K562 (cell line): Measurements from ENCODE around the gene USP48.

Experiments used
- FOS ChIP-seq: IDR thresholded peaks from 3 replicates; pipeline ENCODE4 v1.6.1; 2011; ENCODE audit not compliant: insufficient read length; ENCODE audit errors: extremely low read depth
- JUND ChIP-seq, 2 experiments: IDR thresholded peaks; 2 replicates in 1 of 2; 3 replicates in 1 of 2; pipeline ENCODE4 v1.6.1; 2011; ENCODE audit warnings: borderline replicate concordance in 2 of 2, low read depth in 2 of 2, low read length in 2 of 2, improper control_type of control experiment in 1 of 2, missing biosample characterization in 1 of 2, missing genetic modification characterization in 1 of 2, missing genetic modification reagents in 1 of 2
- LARP7 ChIP-seq: fragments of 450-650 bp; IDR thresholded peaks from 2 replicates; pipeline ENCODE4 v1.6.1; 2016
- RCOR1 ChIP-seq, 2 experiments: IDR thresholded peaks; 2 replicates each; pipeline ENCODE4 v1.6.1; 2012; ENCODE audit warnings: low read depth in 2 of 2, low read length in 2 of 2, borderline replicate concordance in 1 of 2, improper control_type of control experiment in 1 of 2
- RFX7 ChIP-seq: fragments of 250-450 bp; sonication (Bioruptor Pico); IDR thresholded peaks from 2 replicates; pipeline ENCODE4 v1.5.1; 2021; ENCODE audit warnings: mild to moderate bottlenecking
- TAF1 ChIP-seq: IDR thresholded peaks from 2 replicates; pipeline ENCODE4 v1.6.1; 2011; ENCODE audit warnings: mild to moderate bottlenecking, low read length, moderate library complexity; ENCODE audit not compliant: insufficient read depth, control insufficient read depth, severe bottlenecking; ENCODE audit errors: extremely low read depth
- ZNF140 ChIP-seq: fragments of 250-450 bp; sonication (Bioruptor Pico); IDR thresholded peaks from 2 replicates; pipeline ENCODE4 v1.8.0; 2021; ENCODE audit warnings: moderate library complexity, mild to moderate bottlenecking, inconsistent platforms

- TF ChIP-seq TAF1: no peak
- TF ChIP-seq FOS: no peak
- TF ChIP-seq JUND (IDR thresholded peaks at IDR 0.05; ENCODE audit: borderline replicate concordance, low read depth, low read length): no peak
- TF ChIP-seq JUND (tag; IDR thresholded peaks at IDR 0.05; ENCODE audit: borderline replicate concordance, low read depth, low read length): 0 out of 3 replicates have a peak, but pooled peaks have one; percentile 4
- TF ChIP-seq ZNF140 (CRISPR knock-in tag): no peak
- no peak for TF ChIP-seq RFX7 (CRISPR knock-in tag)
- no peak for TF ChIP-seq RCOR1 (IDR thresholded peaks at IDR 0.05; ENCODE audit: borderline replicate concordance in 1 of 2, low read depth in 2 of 2, low read length in 2 of 2)
- TF ChIP-seq LARP7: no peak
Observed at GRCh38 chr1:21672478-21673276, 110.3 kb downstream of the USP48 start.
